HG03432 (cell line): ENCODE results near the gene ITGB7.

ENCODE experiments used
- ATAC-seq: cut with Tn5 transposase; IDR thresholded peaks from one replicate; pipeline ENCODE4 v1.9.1; 2021; ENCODE audit warnings: mild to moderate bottlenecking, moderate library complexity; ENCODE audit not compliant: unreplicated experiment

Gene ITGB7

GRCh38 chr12:53199700-53200099 lies 7.4 kb downstream of the ITGB7 start:
- ATAC-seq = no peak

GRCh38 chr12:53198486-53199110 lies 8.5 kb downstream of the ITGB7 start:
- no peak for ATAC-seq

- ATAC-seq = no peak
These were observed 9.9 kb downstream of the ITGB7 start for GRCh38 chr12:53197011-53197640.

- no peak for ATAC-seq
These were observed 10.6 kb downstream of the ITGB7 start for GRCh38 chr12:53196486-53196885.

GRCh38 chr12:53195516-53196420 lies 11.3 kb downstream of the ITGB7 start:
- ATAC-seq = no peak

- ATAC-seq = no peak
These were observed 12.1 kb downstream of the ITGB7 start for GRCh38 chr12:53194973-53195372.

GRCh38 chr12:53193985-53194716 lies 12.9 kb downstream of the ITGB7 start:
- ATAC-seq = no peak

GRCh38 chr12:53193040-53193439 lies 14.0 kb downstream of the ITGB7 start:
- ATAC-seq = no peak

- no peak for ATAC-seq
These were observed 14.5 kb downstream of the ITGB7 start for GRCh38 chr12:53192531-53193021.

GRCh38 chr12:53191885-53192530 lies 15.0 kb downstream of the ITGB7 start:
- no peak for ATAC-seq

- no peak for ATAC-seq
These were observed 15.8 kb downstream of the ITGB7 start for GRCh38 chr12:53191096-53191884.

GRCh38 chr12:53190108-53190729 lies 16.8 kb downstream of the ITGB7 start:
- ATAC-seq = no peak

GRCh38 chr12:53187145-53187899 lies 19.7 kb downstream of the ITGB7 start:
- ATAC-seq = no peak

GRCh38 chr12:53186745-53187144 lies 20.3 kb downstream of the ITGB7 start:
- ATAC-seq = no peak

- no peak for ATAC-seq
These were observed 21.4 kb downstream of the ITGB7 start for GRCh38 chr12:53185582-53186153.

GRCh38 chr12:53184828-53185227 lies 22.2 kb downstream of the ITGB7 start:
- no peak for ATAC-seq

- ATAC-seq = no peak
These were observed 24.1 kb downstream of the ITGB7 start for GRCh38 chr12:53182903-53183302.

GRCh38 chr12:53181935-53182334 lies 25.1 kb downstream of the ITGB7 start:
- no peak for ATAC-seq
